Ovary (tissue), 9 donors: ENCODE results near the gene TMEFF1. TPM values are rescaled to one million over a fixed set of nuclear protein-coding genes. Genes with fewer than 3 reads are reported as not detected.

Source experiments
- DNase-seq, 5 donors: peaks; one replicate each; pipeline ENCODE4 v3.0.0-alpha.2; 2019 to 2020
- H3K27ac ChIP-seq, 2 donors: fragments of 200-600 bp; one replicate each; pipeline versions ENCODE4 v1.5.1 to v1.8.0; 2019 to 2022
- H3K27me3 ChIP-seq: fragments of 200-600 bp; one replicate; pipeline ENCODE4 v1.8.0; 2022
- H3K36me3 ChIP-seq: fragments of 200-600 bp; sonication (generic); one replicate; pipeline ENCODE4 v1.5.1; 2019
- H3K4me1 ChIP-seq: one replicate; pipeline ENCODE4 v1.8.1; 2013; ENCODE audit warnings: mild to moderate bottlenecking, moderate library complexity; ENCODE audit not compliant: insufficient read depth
- H3K4me3 ChIP-seq: fragments of 200-600 bp; sonication (generic); one replicate; pipeline ENCODE4 v1.5.1; 2017
- H3K9me3 ChIP-seq, 2 donors: fragments of 200-600 bp in 1 of 2; sonication (generic) in 1 of 2; one replicate each; pipeline versions ENCODE4 v1.5.1 to v1.8.1; 2013 to 2019; ENCODE audit warnings: mild to moderate bottlenecking in 1 of 2, moderate library complexity in 1 of 2
- EP300 ChIP-seq: sonication (generic); formaldehyde crosslinking; IDR thresholded peaks from one replicate; pipeline ENCODE4 v1.6.1; 2017; ENCODE audit warnings: antibody characterized with exemption
- POLR2A ChIP-seq: fragments of 450-650 bp; IDR thresholded peaks from one replicate; pipeline ENCODE4 v1.6.1; 2017; ENCODE audit warnings: antibody characterized with exemption, mild to moderate bottlenecking, moderate library complexity
- WGBS, 3 donors: extraction: QIAGEN DNeasy Blood & Tissue Kit in 1 of 3; methylation state at CpG; one replicate each; pipeline versions ENCODE4 v1.1.5 to v1.1.7; 2013 to 2017; 5-methylcytosine and 5-hydroxymethylcytosine counted together
- intact Hi-C, 4 donors: fragments of 100-400 bp; cut with DNase I; formaldehyde crosslinking; loops; one replicate each; pipeline versions ENCODE4 v1.11.0 to v1.15.1; 2022 to 2023
- polyA plus RNA-seq, 2 donors: library from polyadenylated mRNA; stranded (reverse); fragments of 200-250 nt in 1 of 2; fragments of 350-450 nt in 1 of 2; fragmentation: Illumina TruSeq in 1 of 2; extraction: RNeasy Lipid Tissue Mini Kit (QIAGEN cat#74804) in 1 of 2; gene quantifications; one replicate each; pipeline ENCODE4 v1.2.3, GENCODE V29; 2013 to 2014
- total RNA-seq, 7 donors: library from RNA; depleted of rRNA in 2 of 7; stranded (reverse); fragments of >200 nt in 2 of 7; fragmentation: NEBNext Ultra II Directional in 3 of 7; extraction: Animal tissue kit (Norgen Biotek cat#: 25700) in 3 of 7; gene quantifications; one replicate each; pipeline versions ENCODE4 v1.1.0 to v1.2.4, GENCODE V29; 2016 to 2023
- TF ChIP-seq, protein P1 (sequence below), 3 donors: fragments of 450-650 bp in 2 of 3; fragments of 200-600 bp in 1 of 3; IDR thresholded peaks; one replicate each; pipeline versions ENCODE4 v1.5.1 to v1.8.0; 2016 to 2022; ENCODE audit warnings: antibody characterized with exemption in 3 of 3, mild to moderate bottlenecking in 1 of 3
- donor health status: DM: no; HTN: no; CAD: no; lungs with moderate emphysema.
- donor health status: DM: no; HTN: no; CAD: no.
- donor health status: Bipolar disorder and iron deficiency.
- donor health status: DM: yes; HTN: yes; CAD: no.
- donor health status: DM: no; HTN: no; CAD: no.
- donor health status: DM: yes; HTN: yes; CAD: no.

TMEFF1 gene
- total and polyA plus RNA-seq, 9 donors: 0.10 to 1.2 (median 0.76) TPM; not detected in 2

DNA sequence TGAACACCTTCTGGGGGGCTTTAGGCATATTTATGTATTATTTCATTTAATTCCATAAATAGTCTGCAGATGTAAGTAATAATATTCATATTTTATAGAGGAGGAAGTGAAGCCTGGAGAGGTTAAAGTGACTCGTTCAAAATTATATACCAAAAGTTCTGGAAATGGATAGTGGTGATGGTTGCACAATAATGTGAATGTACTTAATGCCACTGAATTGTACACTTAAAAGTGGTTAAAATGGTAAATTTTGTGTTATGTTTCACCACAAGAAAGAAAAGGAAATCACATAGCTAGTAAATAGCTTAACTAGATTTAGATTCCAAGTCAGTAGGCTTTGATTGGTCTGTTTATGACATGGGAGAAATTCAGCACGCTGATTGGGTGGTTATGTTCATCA, 13.0 kb upstream of the TMEFF1 start:
- Histone ChIP-seq H3K36me3 (no peaks in the 10 kb centered on the region), H3K27ac (no peak overlapping the region), H3K27me3 (no peaks in the 10 kb centered on the region), H3K4me1 (no peaks in the 10 kb centered on the region), H3K9me3 (no peaks in the 10 kb centered on the region), H3K4me3 (no peak overlapping the region)
- WGBS, 3 donors: 78 to 83% (median 83%) methylated on average over 2 of the region's 2 CpGs
- no peak for TF ChIP-seq POLR2A
- no peak for DNase-seq
- intact Hi-C loops: loop anchor here in 1 of 4 donors (5.0 kb wide), 2 partner anchors 347 to 1613 kb away; no protein-coding TSS in a partner anchor

DNA sequence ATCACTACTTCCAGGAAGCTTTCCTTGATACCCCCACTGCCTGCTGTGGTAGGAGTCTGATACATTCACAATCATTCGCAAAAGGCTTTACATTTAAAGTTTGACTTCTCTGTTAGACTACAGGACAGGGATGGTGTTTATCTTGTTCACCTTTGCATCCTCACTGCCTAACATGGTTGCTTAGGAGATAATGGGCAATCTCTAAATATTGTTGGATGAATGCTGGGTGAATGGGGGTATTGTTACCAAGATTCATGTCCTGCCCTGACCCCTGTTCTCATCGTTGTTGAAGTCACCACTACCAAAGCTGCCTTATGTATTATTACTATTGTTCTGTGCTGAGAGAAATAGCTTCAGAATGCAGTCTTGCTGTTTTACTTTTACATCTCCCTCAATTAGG, 7.7 kb upstream of the TMEFF1 start:
- H3K9me3 ChIP-seq: no peaks in the 10 kb centered on the region
- no peak for TF ChIP-seq EP300
- TF ChIP-seq, protein P1, sequence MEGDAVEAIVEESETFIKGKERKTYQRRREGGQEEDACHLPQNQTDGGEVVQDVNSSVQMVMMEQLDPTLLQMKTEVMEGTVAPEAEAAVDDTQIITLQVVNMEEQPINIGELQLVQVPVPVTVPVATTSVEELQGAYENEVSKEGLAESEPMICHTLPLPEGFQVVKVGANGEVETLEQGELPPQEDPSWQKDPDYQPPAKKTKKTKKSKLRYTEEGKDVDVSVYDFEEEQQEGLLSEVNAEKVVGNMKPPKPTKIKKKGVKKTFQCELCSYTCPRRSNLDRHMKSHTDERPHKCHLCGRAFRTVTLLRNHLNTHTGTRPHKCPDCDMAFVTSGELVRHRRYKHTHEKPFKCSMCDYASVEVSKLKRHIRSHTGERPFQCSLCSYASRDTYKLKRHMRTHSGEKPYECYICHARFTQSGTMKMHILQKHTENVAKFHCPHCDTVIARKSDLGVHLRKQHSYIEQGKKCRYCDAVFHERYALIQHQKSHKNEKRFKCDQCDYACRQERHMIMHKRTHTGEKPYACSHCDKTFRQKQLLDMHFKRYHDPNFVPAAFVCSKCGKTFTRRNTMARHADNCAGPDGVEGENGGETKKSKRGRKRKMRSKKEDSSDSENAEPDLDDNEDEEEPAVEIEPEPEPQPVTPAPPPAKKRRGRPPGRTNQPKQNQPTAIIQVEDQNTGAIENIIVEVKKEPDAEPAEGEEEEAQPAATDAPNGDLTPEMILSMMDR (IDR thresholded peaks at IDR 0.05): no peak
- no peaks in the 10 kb centered on the region for H3K36me3 ChIP-seq
- no peak overlapping the region for H3K4me3 ChIP-seq
- H3K27me3 ChIP-seq: no peaks in the 10 kb centered on the region
- H3K27ac ChIP-seq: no peak overlapping the region
- intact Hi-C loops: no loop called here
- no peak for DNase-seq
- WGBS, 3 donors: 76 to 85% (median 81%) methylated on average over 2 of the region's 2 CpGs
- no peaks in the 10 kb centered on the region for H3K4me1 ChIP-seq

DNA sequence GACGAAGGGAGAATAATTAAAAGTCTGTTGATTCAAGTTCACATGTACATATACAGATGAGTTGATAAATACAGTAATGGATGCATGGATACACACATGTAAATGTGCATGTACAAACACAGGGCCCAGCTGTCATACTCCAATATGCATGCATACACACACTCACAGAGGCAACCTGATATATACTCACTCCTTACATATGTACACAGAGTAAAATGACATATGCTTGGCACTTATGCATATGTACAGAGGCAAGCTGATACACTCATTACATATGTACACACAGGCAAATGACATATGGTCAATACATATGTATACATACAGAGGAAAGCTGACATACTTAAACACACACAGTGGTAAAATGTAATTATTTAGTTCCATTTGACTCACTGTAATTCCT, 7.2 kb upstream of the TMEFF1 start:
- no peak for DNase-seq
- no peaks in the 10 kb centered on the region for H3K36me3 ChIP-seq
- H3K27me3 ChIP-seq: no peaks in the 10 kb centered on the region
- no peak overlapping the region for H3K4me3 ChIP-seq
- no peak for TF ChIP-seq EP300
- TF ChIP-seq, protein P1 (IDR thresholded peaks at IDR 0.05): no peak
- no peak for TF ChIP-seq POLR2A
- WGBS, 3 donors: 93 to 99% (median 98%) methylated on average over 1 of the region's 1 CpG
- no peak overlapping the region for H3K27ac ChIP-seq
- H3K9me3 ChIP-seq: no peaks in the 10 kb centered on the region
- intact Hi-C loops: no loop called here
- H3K4me1 ChIP-seq: no peaks in the 10 kb centered on the region

DNA sequence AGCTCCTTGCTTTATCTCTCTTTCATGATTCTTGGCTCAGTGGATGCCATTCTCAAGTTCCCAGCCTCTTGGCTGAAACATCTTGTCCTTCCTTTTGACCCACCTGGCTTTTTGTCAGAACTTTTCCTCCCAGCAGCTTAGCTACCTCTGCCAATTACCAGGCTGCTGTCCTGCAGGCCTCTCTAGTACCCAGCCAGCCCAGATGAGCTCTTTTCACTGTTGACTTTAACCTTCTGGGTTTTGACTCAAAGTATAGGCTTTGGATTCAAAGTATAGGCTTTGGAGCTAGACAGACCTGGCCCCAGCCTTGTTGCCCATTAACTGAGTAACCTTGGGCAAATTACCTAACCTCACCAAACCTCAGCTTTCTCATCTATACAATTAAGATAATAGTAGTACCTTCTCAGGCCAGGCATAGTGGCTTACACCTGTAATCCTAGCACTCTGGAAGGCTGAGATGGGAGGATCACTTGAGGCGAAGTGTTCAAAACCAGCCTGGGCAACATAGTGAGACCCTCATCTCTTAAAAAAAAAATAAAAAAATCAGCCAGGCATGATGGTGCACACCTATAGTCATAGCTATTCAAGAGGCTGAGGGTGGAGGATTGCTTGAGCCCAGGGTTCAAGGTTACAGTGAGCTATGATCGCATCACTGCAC, 6.6 kb upstream of the TMEFF1 start:
- Histone ChIP-seq H3K27ac (no peak overlapping the region), H3K27me3 (no peaks in the 10 kb centered on the region), H3K9me3 (no peaks in the 10 kb centered on the region), H3K4me1 (no peaks in the 10 kb centered on the region), H3K36me3 (no peaks in the 10 kb centered on the region), H3K4me3 (no peak overlapping the region)
- intact Hi-C loops: no loop called here
- TF ChIP-seq, protein P1 (IDR thresholded peaks at IDR 0.05): no peak
- TF ChIP-seq POLR2A: no peak
- TF ChIP-seq EP300: no peak
- 92 to 95% (median 93%) methylated on average over 2 of the region's 2 CpGs for WGBS, 3 donors
- no peak for DNase-seq

DNA sequence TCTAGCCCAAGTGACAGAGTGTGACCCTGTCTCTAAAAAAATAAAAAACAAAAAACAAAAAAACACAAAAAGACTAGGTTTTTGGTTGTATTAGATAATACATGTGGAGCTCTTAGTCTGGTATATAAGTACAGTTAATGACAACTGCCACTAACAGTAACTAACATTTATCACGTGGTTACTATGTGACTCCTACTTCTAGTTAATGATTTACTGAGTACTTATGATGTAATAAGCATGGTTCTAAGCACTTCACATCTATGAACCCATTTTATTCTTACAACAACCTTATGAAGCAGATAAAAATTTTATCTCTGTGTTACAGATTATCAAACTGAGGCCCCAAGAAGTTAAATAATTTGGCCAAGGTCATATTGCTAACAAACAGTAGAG, 6.1 kb upstream of the TMEFF1 start:
- no peaks in the 10 kb centered on the region for H3K4me1 ChIP-seq
- intact Hi-C loops: no loop called here
- H3K4me3 ChIP-seq: no peak overlapping the region
- 78 to 87% (median 78%) methylated on average over 1 of the region's 1 CpG for WGBS, 3 donors
- H3K9me3 ChIP-seq: no peaks in the 10 kb centered on the region
- no peak overlapping the region for H3K27ac ChIP-seq
- H3K36me3 ChIP-seq: no peaks in the 10 kb centered on the region
- no peaks in the 10 kb centered on the region for H3K27me3 ChIP-seq
- TF ChIP-seq POLR2A (no peak), EP300 (no peak)
- TF ChIP-seq, protein P1 (IDR thresholded peaks at IDR 0.05): no peak
- DNase-seq: no peak
